B cell (primary cell): ENCODE data around the gene NUP58.
A peak's percentile ranks its signal among the peaks of the same experiment; 100 is the strongest.

ENCODE experiments used
- EZH2 ChIP-seq: IDR thresholded peaks from 2 replicates; pipeline ENCODE4 v1.6.1; 2012; ENCODE audit warnings: borderline replicate concordance, low read depth, mild to moderate bottlenecking, moderate library complexity, low read length; ENCODE audit not compliant: insufficient read depth, poor library complexity, severe bottlenecking
- TF ChIP-seq, protein P1 (sequence below): fragments of 200-600 bp; IDR thresholded peaks from one replicate; pipeline ENCODE4 v1.8.0; 2022; ENCODE audit warnings: antibody characterized with exemption, mild to moderate bottlenecking

DNA sequence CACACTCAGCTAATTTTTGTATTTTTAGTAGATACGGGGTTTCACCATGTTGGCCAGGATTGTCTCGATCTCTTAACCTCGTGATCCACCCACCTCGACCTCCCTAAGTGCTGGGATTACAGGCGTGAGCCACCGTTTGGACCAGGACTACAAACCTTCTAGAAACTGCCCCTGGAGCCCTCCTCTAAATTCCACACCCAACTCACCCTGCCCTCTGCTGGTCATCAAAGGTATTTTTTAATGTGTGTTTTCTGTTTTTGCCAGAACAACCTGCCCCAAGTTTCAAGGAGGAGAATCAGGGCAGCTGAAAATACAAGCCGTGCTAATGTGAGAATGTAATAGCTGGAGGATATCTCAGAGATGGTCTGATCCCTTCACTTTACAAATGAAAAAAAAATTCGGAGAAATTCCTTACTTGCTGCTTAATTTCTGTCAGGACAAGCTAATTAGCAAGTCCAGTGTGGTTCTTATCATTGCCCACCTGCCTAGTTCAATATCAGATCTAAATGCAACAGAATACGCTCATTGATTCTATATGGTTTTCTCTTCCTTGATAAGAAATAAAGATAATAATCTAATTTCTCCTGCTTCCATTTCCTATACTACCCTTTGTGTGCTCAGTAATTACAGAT, 74.4 kb downstream of the NUP58 start:
- TF ChIP-seq, protein P1, sequence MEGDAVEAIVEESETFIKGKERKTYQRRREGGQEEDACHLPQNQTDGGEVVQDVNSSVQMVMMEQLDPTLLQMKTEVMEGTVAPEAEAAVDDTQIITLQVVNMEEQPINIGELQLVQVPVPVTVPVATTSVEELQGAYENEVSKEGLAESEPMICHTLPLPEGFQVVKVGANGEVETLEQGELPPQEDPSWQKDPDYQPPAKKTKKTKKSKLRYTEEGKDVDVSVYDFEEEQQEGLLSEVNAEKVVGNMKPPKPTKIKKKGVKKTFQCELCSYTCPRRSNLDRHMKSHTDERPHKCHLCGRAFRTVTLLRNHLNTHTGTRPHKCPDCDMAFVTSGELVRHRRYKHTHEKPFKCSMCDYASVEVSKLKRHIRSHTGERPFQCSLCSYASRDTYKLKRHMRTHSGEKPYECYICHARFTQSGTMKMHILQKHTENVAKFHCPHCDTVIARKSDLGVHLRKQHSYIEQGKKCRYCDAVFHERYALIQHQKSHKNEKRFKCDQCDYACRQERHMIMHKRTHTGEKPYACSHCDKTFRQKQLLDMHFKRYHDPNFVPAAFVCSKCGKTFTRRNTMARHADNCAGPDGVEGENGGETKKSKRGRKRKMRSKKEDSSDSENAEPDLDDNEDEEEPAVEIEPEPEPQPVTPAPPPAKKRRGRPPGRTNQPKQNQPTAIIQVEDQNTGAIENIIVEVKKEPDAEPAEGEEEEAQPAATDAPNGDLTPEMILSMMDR = peak; percentile 81
- TF ChIP-seq EZH2 = no peak
